Mucosa of descending colon (tissue), 3 donors: ENCODE results near the gene LRRC27. TPM values are rescaled to one million over a fixed set of nuclear protein-coding genes. Genes with fewer than 3 reads are reported as not detected.
"Not testable (repeated sequence)": the region's sequence is repeated elsewhere in the genome, so short reads cannot be mapped to it uniquely, and the experiment has no call there.

ENCODE experiments used
- ATAC-seq: fragments of 200-7000 bp; cut with Tn5 transposase; one replicate; pipeline ENCODE4 v1.9.1; 2020; ENCODE audit warnings: mild to moderate bottlenecking, moderate library complexity
- DNase-seq, 3 donors: peaks; one replicate each; pipeline ENCODE4 v3.0.0-alpha.2; 2020
- H3K36me3 ChIP-seq: fragments of 200-600 bp; one replicate; pipeline ENCODE4 v1.8.0; 2021; ENCODE audit warnings: low read depth, mild to moderate bottlenecking
- H3K4me1 ChIP-seq: fragments of 200-600 bp; one replicate; pipeline ENCODE4 v1.8.0; 2021; ENCODE audit warnings: low read depth, mild to moderate bottlenecking
- H3K4me3 ChIP-seq: fragments of 200-600 bp; one replicate; pipeline ENCODE4 v1.8.0; 2021; ENCODE audit warnings: mild to moderate bottlenecking
- H3K9me3 ChIP-seq: fragments of 200-600 bp; one replicate; pipeline ENCODE4 v1.8.0; 2021; ENCODE audit warnings: mild to moderate bottlenecking
- CTCF ChIP-seq: fragments of 200-600 bp; IDR thresholded peaks from one replicate; pipeline ENCODE4 v1.8.0; 2022; ENCODE audit warnings: antibody characterized with exemption, mild to moderate bottlenecking
- intact Hi-C, 2 donors: fragments of 100-400 bp; cut with DNase I in 1 of 2; cut with micrococcal nuclease in 1 of 2; formaldehyde crosslinking; loops; one replicate each; pipeline versions ENCODE4 v1.11.0 to v1.11.1; 2022; cut with DNase I, micrococcal nuclease
- total RNA-seq, 3 donors: library from RNA; stranded (reverse); fragmentation: NEBNext Ultra II Directional in 2 of 3; extraction: Animal tissue kit (Norgen Biotek cat#: 25700) in 2 of 3; gene quantifications; one replicate each; pipeline versions ENCODE4 v1.2.1 to v1.2.4, GENCODE V29; 2021 to 2023
- donor health status: DM: no; HTN: no; CAD: no; lungs with moderate emphysema.
- donor health status: DM: no; HTN: no; CAD: no.
- donor health status: DM: no; HTN: yes; CAD: no.

The LRRC27 gene
- total RNA-seq, 3 donors from 2014 or later: 6.9 to 12.2 (median 11.1) TPM

GRCh38 chr10:132310701-132311337, 21.2 kb upstream of the LRRC27 start:
- Histone ChIP-seq H3K4me1 (peaks cover 13% of the 10 kb centered on the region), H3K9me3 (no peaks in the 10 kb centered on the region), H3K36me3 (no peaks in the 10 kb centered on the region), H3K4me3 (no peak overlapping the region)
- intact Hi-C loops: no loop called here
- DNase-seq: no peak
- no peak for ATAC-seq
- no peak for TF ChIP-seq CTCF

- ATAC-seq (no peak), DNase-seq (no peak)
- H3K4me3 ChIP-seq: no peak overlapping the region
- intact Hi-C loops: no loop called here
- H3K36me3 ChIP-seq: no peaks in the 10 kb centered on the region
- no peaks in the 10 kb centered on the region for H3K9me3 ChIP-seq
- TF ChIP-seq CTCF: no peak
- H3K4me1 ChIP-seq: peaks cover 13% of the 10 kb centered on the region
These were observed 20.6 kb upstream of the LRRC27 start for GRCh38 chr10:132311338-132311939.

- DNase-seq (peak in 1 of 3 donors; percentile 5), ATAC-seq (no peak)
- Histone ChIP-seq H3K36me3 (no peaks in the 10 kb centered on the region), H3K9me3 (no peaks in the 10 kb centered on the region), H3K4me3 (no peak overlapping the region), H3K4me1 (peaks cover 6% of the 10 kb centered on the region)
- no peak for TF ChIP-seq CTCF
- intact Hi-C loops: no loop called here
These were observed 18.7 kb upstream of the LRRC27 start for GRCh38 chr10:132313305-132313704.

GRCh38 chr10:132313865-132314264, 18.1 kb upstream of the LRRC27 start:
- no peak for TF ChIP-seq CTCF
- Histone ChIP-seq H3K36me3 (no peaks in the 10 kb centered on the region), H3K4me1 (peaks cover 2% of the 10 kb centered on the region), H3K4me3 (no peak overlapping the region), H3K9me3 (no peaks in the 10 kb centered on the region)
- no peak for ATAC-seq
- peak in 1 of 3 donors; percentile 10 for DNase-seq
- intact Hi-C loops: no loop called here

- no peak for ATAC-seq
These were observed 17.7 kb upstream of the LRRC27 start for GRCh38 chr10:132314336-132314735.

GRCh38 chr10:132314881-132315280, 17.1 kb upstream of the LRRC27 start:
- H3K4me3 ChIP-seq, ATAC-seq, intact Hi-C loops: not testable (repeated sequence)

More at GRCh38 chr10:132314336-132314735, 17.7 kb upstream of the LRRC27 start:
- Histone ChIP-seq H3K4me1 (no peaks in the 10 kb centered on the region), H3K36me3 (no peaks in the 10 kb centered on the region), H3K4me3 (no peak overlapping the region), H3K9me3 (no peaks in the 10 kb centered on the region)
- intact Hi-C loops: no loop called here
- peak in 1 of 3 donors; percentile 1 for DNase-seq
- TF ChIP-seq CTCF: no peak

More at GRCh38 chr10:132314881-132315280, 17.1 kb upstream of the LRRC27 start:
- DNase-seq, H3K36me3 ChIP-seq, H3K4me1 ChIP-seq, H3K9me3 ChIP-seq: not testable (repeated sequence)
